HUDEP-2 (cell line): ENCODE measurements around the gene PLBD1.

ENCODE experiments used
- DNase-seq, 76 experiments: peaks; one replicate each; lab custom pipeline; 2025; ENCODE audit not compliant: unreplicated experiment in 76 of 76; lab: John Stamatoyannopoulos, UW

The PLBD1 gene

DNA sequence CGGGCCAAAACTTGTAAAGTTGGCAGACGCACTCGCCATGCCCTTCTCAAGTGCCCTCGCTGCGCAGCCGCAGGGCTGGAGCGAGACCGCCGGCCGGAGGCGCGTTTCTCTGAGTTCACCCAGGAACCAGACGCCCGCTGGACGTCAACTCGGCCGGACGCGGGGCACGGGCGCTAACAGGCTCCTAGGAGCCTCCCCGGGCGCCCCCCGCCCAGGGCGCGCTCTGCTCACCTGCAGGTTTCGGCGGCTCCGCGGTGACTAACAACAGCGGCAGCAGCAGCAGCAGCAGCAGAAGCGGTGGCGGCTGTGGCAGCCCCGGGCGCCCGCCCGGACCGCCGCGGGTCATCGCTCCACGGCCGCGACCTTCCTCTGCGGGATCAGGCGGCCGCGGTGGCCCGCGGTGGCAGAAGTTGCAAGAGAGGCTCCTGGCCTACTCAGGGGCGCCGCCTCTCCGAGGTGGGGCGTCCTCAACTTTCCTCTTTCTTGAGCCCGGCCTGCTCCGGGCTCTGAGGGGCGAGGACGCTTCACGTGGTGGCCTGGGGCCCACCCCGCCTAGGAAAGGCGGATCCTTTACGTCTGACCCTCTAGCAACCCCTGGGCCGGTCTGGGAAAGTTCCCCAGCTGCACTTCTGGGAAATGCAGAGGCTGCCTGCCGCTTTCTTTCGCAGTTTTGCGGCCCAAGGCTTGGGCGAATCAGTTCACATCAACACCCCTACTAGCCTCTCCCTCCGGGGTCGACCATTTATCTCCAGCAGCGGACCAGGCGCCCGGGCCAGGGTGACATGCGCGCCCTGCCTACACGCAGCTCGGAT lies at the start of gene PLBD1:
TSS of gene PLBD1 (minus strand) at position 533 of the 812 bp plus-strand sequence. CDS start at position 346, 187 bp downstream.
- no peak for DNase-seq

GRCh38 chr12:14614704-14615121 lies 47.0 kb upstream of the PLBD1 start:
- no peak for DNase-seq

GRCh38 chr12:14613718-14614117 lies 46.0 kb upstream of the PLBD1 start:
- no peak for DNase-seq

- DNase-seq = no peak
Observed at GRCh38 chr12:14612898-14613445, 45.3 kb upstream of the PLBD1 start.

DNA sequence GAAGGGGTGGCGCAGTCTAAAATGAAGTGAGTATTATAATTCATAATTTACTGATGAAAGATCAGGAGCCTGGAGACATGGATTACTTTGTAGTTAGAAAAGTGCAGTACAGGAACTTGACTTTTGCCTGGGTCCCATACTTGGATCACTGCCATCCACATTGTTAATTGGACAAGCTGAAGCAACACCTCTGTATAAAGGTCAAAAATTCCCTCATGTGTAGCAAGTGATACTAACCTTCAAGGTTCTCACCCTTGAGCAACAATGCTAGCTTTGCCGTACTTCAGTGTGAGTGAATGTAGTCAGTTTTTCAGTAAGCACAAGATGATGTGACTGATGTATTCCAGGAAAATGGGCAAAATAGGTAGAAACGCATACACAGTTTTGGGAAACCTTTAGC lies 44.6 kb upstream of the PLBD1 start:
- no peak for DNase-seq

GRCh38 chr12:14611640-14612203 lies 44.0 kb upstream of the PLBD1 start:
- no peak for DNase-seq

- DNase-seq = no peak
Observed at GRCh38 chr12:14607568-14607967, 39.9 kb upstream of the PLBD1 start.

DNA sequence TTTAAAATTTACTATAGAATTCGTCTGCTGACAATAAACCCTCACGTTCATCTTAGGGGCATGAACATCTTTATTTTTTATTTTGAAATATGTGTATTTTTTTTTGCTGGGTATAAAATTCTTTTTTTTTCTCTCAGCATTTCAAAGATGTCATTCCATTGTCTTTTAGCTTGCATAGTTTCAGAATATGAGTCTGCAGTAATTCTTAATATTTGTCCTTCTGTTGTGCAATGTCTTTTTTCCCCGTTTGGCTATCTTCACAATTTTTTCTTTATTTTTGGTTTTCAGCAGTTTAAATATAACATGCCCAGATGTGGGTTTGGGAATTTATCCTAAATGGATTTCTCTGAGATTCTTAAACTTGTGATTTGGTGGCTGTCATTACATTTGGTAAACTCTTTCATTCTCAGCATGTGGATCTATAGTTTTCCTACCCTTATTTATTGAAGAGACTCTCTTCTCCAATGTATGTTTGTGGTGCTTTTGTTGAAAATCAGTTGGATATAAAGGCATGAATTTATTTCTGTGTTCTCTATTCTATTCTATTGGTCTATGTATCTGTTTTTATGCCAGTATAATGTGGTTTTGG lies 37.8 kb upstream of the PLBD1 start:
- DNase-seq = no peak

GRCh38 chr12:14601692-14602478 lies 34.2 kb upstream of the PLBD1 start:
- DNase-seq = no peak

GRCh38 chr12:14597480-14597879 lies 29.8 kb upstream of the PLBD1 start:
- DNase-seq = no peak

DNA sequence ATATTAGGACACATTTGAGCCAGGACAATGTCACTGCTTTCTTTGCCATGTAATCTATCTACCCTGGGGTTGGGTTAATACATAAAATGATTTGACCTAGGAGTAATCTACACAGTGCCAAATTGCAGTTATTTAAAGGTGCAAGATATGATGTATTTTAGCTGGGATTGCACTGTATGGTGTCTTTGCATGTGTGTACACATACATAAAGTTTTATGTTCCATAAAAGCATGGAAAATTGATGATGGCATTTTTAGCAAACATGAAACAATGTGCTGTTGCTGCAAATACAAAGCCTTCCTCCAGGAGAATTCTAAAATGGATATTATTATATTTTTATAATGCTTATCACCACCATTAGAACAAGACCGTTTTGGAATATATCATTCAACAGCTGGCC lies 24.0 kb upstream of the PLBD1 start:
- no peak for DNase-seq

DNA sequence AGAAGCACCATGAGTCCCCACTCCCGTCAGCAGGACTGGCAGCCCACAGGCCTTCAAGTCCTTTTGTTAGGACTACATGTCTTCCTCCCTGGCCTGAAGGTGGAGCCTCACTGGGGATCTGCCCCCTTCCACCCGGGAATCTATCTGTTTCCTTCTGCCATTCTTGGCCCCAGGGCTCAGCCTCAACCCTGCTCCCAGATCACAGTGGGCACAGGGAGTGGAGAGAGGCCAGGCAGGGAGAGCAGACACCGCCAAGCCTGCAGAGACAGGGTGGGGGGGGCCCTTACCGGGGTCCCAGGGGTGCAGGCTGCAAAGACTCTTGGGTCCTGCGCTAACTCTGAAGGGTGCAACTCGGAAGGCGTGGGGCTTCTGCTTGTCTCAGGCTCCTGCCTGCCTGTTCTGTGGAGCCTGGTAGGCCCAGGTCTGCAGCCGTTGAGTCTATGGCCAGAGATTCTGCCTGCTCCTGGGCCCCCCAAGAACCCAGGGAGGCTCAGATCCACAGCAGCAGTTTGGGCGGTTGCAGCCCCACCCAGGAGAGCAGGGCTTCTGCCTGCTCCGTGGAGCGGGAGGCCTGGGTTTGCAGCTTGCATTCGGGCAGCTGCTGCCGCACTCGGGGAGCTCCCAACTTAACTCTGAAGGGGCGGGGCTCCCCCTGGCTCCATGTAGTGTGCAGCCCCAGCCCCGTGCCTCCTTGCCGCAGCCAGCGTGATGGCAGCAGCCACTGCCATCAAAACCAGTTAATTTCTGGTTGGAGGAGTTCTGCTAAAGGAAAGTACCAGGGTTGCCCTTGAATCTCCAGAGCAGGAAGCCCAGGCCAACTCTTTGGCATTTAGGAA lies 21.7 kb upstream of the PLBD1 start:
- DNase-seq = no peak

- no peak for DNase-seq
Observed at GRCh38 chr12:14588571-14588970, 20.9 kb upstream of the PLBD1 start.

GRCh38 chr12:14578646-14579045 lies 11.0 kb upstream of the PLBD1 start:
- DNase-seq = no peak

- DNase-seq = no peak
Observed at GRCh38 chr12:14577344-14577743, 9.7 kb upstream of the PLBD1 start.

- DNase-seq = no peak
Observed at GRCh38 chr12:14576896-14577295, 9.2 kb upstream of the PLBD1 start.

GRCh38 chr12:14575585-14575984 lies 7.9 kb upstream of the PLBD1 start:
- DNase-seq = no peak

GRCh38 chr12:14573118-14573517 lies 5.4 kb upstream of the PLBD1 start:
- DNase-seq = no peak

- DNase-seq = no peak
Observed at GRCh38 chr12:14572401-14572800, 4.7 kb upstream of the PLBD1 start.

DNA sequence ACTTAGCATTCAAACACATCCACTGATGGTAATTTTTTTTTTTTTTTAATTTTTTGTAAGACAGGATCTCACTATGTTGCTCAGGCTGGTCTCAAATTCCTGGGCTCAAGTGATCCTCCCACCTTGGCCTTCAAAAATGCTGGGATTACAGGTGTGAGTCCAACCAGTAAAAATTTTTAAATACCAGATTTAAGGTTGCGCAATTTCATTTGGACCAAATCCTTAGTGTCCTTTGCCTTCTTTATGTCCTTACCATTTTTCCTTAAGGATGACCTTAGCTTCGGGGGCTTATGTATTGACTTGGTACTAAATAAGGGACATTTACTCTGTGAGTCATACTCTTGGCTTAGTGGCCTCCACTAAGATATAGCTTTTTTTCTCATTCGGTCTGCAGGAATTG lies 4.1 kb upstream of the PLBD1 start:
- DNase-seq = no peak
